HEK293 (cell line): ENCODE data around the gene SP5.

Source experiments
- CTCF ChIA-PET: fragments of 350-600 bp; formaldehyde crosslinking; extraction: SDS; loops from one replicate; lab custom pipeline; 2021; ENCODE audit warnings: antibody characterized with exemption; lab: Yijun Ruan, JAX
- POLR2A ChIA-PET: fragments of 300-600 bp; formaldehyde crosslinking; extraction: SDS; loops from one replicate; lab custom pipeline; 2020; ENCODE audit warnings: antibody characterized with exemption, inconsistent platforms; lab: Yijun Ruan, JAX
- H3K27ac ChIP-seq: fragments of 200-500 bp; sonication (Bioruptor generic); 2 replicates; pipeline ENCODE4 v1.5.1; 2014; ENCODE audit warnings: low read depth, low read length, control low read depth, inconsistent platforms; ENCODE audit errors: extremely low read depth
- H3K36me3 ChIP-seq, 2 experiments: fragments of 200-500 bp in 1 of 2; sonication (Bioruptor generic) in 1 of 2; 1 replicate in 1 of 2; 2 replicates in 1 of 2; pipeline ENCODE4 v1.5.1; 2014 to 2017; ENCODE audit warnings: inconsistent platforms in 2 of 2, low read length in 2 of 2; ENCODE audit not compliant: control insufficient read depth in 2 of 2, insufficient read depth in 1 of 2
- H3K4me1 ChIP-seq: fragments of 200-500 bp; sonication (Bioruptor generic); 2 replicates; pipeline ENCODE4 v1.5.1; 2014; ENCODE audit warnings: mild to moderate bottlenecking, low read length, inconsistent platforms; ENCODE audit not compliant: control insufficient read depth, insufficient read depth
- H3K4me3 ChIP-seq: 2 replicates; pipeline ENCODE4 v1.5.1; 2011; ENCODE audit warnings: low read depth, mild to moderate bottlenecking, control low read depth, low read length, moderate library complexity
- H3K9me3 ChIP-seq: fragments of 200-500 bp; sonication (Bioruptor generic); 2 replicates; pipeline ENCODE4 v1.5.1; 2014; ENCODE audit warnings: low read depth, low read length, inconsistent platforms; ENCODE audit not compliant: control insufficient read depth, insufficient read depth
- AEBP2 ChIP-seq: fragments of 450-650 bp; formaldehyde crosslinking; IDR thresholded peaks from 2 replicates; pipeline ENCODE4 v1.5.1; 2016; ENCODE audit warnings: missing biosample characterization, missing genetic modification characterization, borderline replicate concordance
- GFI1B ChIP-seq: fragments of 450-650 bp; formaldehyde crosslinking; IDR thresholded peaks from 2 replicates; pipeline ENCODE4 v1.5.1; 2016; ENCODE audit warnings: missing biosample characterization, missing genetic modification characterization
- HOXC10 ChIP-seq: sonication (generic); formaldehyde crosslinking; IDR thresholded peaks from 2 replicates; pipeline ENCODE4 v1.8.1; 2023; ENCODE audit warnings: mild to moderate bottlenecking, missing genetic modification reagents
- KLF1 ChIP-seq: fragments of 450-650 bp; formaldehyde crosslinking; IDR thresholded peaks from 2 replicates; pipeline ENCODE4 v1.5.1; 2016; ENCODE audit warnings: missing biosample characterization, missing genetic modification characterization
- KLF10 ChIP-seq: fragments of 450-650 bp; IDR thresholded peaks from 2 replicates; pipeline ENCODE4 v1.5.1; 2018; ENCODE audit warnings: missing biosample characterization, mild to moderate bottlenecking, missing genetic modification characterization
- REPIN1 ChIP-seq: fragments of 450-650 bp; formaldehyde crosslinking; IDR thresholded peaks from 2 replicates; pipeline ENCODE4 v1.5.1; 2017; ENCODE audit warnings: missing biosample characterization, missing genetic modification characterization, low read depth
- ZBTB11 ChIP-seq: fragments of 450-650 bp; formaldehyde crosslinking; conservative IDR thresholded peaks from 2 replicates; pipeline ENCODE4 v1.5.1; 2016; ENCODE audit warnings: low read depth, missing biosample characterization, missing genetic modification characterization
- ZNF155 ChIP-seq: fragments of 450-650 bp; formaldehyde crosslinking; IDR thresholded peaks from 2 replicates; pipeline ENCODE4 v1.5.1; 2016; ENCODE audit warnings: missing biosample characterization, missing genetic modification characterization
- ZNF19 ChIP-seq: fragments of 450-650 bp; formaldehyde crosslinking; IDR thresholded peaks from 2 replicates; pipeline ENCODE4; 2016; ENCODE audit warnings: missing biosample characterization, missing genetic modification characterization, low read depth
- ZNF24 ChIP-seq: fragments of 450-650 bp; formaldehyde crosslinking; IDR thresholded peaks from 2 replicates; pipeline ENCODE4 v1.5.1; 2016; ENCODE audit warnings: missing biosample characterization, missing genetic modification characterization
- ZNF292 ChIP-seq: fragments of 450-650 bp; formaldehyde crosslinking; IDR thresholded peaks from 2 replicates; pipeline ENCODE4 v1.5.1; 2016; ENCODE audit warnings: low read depth, missing biosample characterization, missing genetic modification characterization, borderline replicate concordance
- ZNF394 ChIP-seq: fragments of 450-650 bp; formaldehyde crosslinking; IDR thresholded peaks from 2 replicates; pipeline ENCODE4 v1.5.1; 2016; ENCODE audit warnings: missing biosample characterization, missing genetic modification characterization, mild to moderate bottlenecking, moderate library complexity, borderline replicate concordance
- ZNF530 ChIP-seq: fragments of 450-650 bp; formaldehyde crosslinking; IDR thresholded peaks from 2 replicates; pipeline ENCODE4 v1.5.1; 2016; ENCODE audit warnings: low read depth, missing biosample characterization, missing genetic modification characterization
- ZNF571 ChIP-seq: fragments of 450-650 bp; formaldehyde crosslinking; IDR thresholded peaks from 2 replicates; pipeline ENCODE4 v1.5.0; 2017; ENCODE audit warnings: missing biosample characterization, missing genetic modification characterization
- ZNF623 ChIP-seq: fragments of 450-650 bp; formaldehyde crosslinking; IDR thresholded peaks from 2 replicates; pipeline ENCODE4 v1.5.1; 2016; ENCODE audit warnings: missing biosample characterization, missing genetic modification characterization
- ZNF658 ChIP-seq: fragments of 450-650 bp; formaldehyde crosslinking; IDR thresholded peaks from 2 replicates; pipeline ENCODE4; 2016; ENCODE audit warnings: missing biosample characterization, missing genetic modification characterization
- ZNF677 ChIP-seq: fragments of 450-650 bp; IDR thresholded peaks from 2 replicates; pipeline ENCODE4 v1.5.0; 2018; ENCODE audit warnings: missing biosample characterization, mild to moderate bottlenecking, missing genetic modification characterization, moderate library complexity
- ZSCAN4 ChIP-seq: fragments of 450-650 bp; formaldehyde crosslinking; IDR thresholded peaks from 2 replicates; pipeline ENCODE4 v1.5.1; 2017; ENCODE audit warnings: missing biosample characterization, missing genetic modification characterization
- TF ChIP-seq, protein P1 (sequence below): fragments of 450-650 bp; formaldehyde crosslinking; IDR thresholded peaks from 2 replicates; pipeline ENCODE4 v1.5.1; 2016; ENCODE audit warnings: missing biosample characterization, missing genetic modification characterization
- TF ChIP-seq, protein P2 (sequence below): fragments of 450-650 bp; formaldehyde crosslinking; IDR thresholded peaks from 2 replicates; pipeline ENCODE4 v1.5.1; 2017; ENCODE audit warnings: missing biosample characterization, mild to moderate bottlenecking, missing genetic modification characterization, moderate library complexity

Gene SP5

DNA sequence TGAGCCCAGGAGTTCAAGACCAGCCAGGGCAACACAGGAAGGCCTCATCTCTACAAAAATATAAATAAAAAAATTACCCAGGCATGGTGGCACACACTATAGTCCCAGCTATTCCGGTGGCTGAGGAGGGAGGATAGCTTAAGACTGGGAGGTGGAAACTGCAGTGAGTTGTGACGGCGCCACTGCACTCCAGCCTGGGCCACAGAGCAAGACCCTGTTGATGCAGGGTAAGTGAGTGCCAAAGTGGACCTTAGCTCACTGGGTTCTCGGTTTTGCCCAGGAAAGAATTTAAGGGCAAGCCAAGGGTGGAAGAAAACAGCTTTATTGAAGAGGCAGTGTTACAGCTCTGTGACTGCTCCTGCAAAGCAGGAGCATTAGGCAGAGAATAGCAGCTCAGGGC lies 48.1 kb downstream of the SP5 start:
- Histone ChIP-seq H3K36me3 (no peaks in the 10 kb centered on the region), H3K27ac (no peak overlapping the region), H3K4me3 (no peak overlapping the region), H3K9me3 (no peaks in the 10 kb centered on the region), H3K4me1 (peaks cover 10% of the 10 kb centered on the region)
- no peak for TF ChIP-seq ZNF19 (tag by site-specific recombination)
- TF ChIP-seq ZNF658 (tag by site-specific recombination), result no peak
- no peak for TF ChIP-seq AEBP2
- no peak for TF ChIP-seq ZNF394
- no peak for TF ChIP-seq GFI1B (tag by site-specific recombination)
- no peak for TF ChIP-seq HOXC10 (CRISPR knock-in tag)
- TF ChIP-seq ZNF155 (tag by site-specific recombination), result no peak
- no peak for TF ChIP-seq REPIN1 (tag by site-specific recombination)
- TF ChIP-seq ZNF677 (tag by site-specific recombination), result no peak
- TF ChIP-seq, protein P1, sequence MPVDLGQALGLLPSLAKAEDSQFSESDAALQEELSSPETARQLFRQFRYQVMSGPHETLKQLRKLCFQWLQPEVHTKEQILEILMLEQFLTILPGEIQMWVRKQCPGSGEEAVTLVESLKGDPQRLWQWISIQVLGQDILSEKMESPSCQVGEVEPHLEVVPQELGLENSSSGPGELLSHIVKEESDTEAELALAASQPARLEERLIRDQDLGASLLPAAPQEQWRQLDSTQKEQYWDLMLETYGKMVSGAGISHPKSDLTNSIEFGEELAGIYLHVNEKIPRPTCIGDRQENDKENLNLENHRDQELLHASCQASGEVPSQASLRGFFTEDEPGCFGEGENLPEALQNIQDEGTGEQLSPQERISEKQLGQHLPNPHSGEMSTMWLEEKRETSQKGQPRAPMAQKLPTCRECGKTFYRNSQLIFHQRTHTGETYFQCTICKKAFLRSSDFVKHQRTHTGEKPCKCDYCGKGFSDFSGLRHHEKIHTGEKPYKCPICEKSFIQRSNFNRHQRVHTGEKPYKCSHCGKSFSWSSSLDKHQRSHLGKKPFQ (tag by site-specific recombination), result no peak
- no peak for TF ChIP-seq ZSCAN4 (tag by site-specific recombination)
- no peak for TF ChIP-seq ZBTB11 (tag by site-specific recombination)
- TF ChIP-seq KLF10, result no peak
- no peak for TF ChIP-seq ZNF292 (tag by site-specific recombination)
- TF ChIP-seq, protein P2, sequence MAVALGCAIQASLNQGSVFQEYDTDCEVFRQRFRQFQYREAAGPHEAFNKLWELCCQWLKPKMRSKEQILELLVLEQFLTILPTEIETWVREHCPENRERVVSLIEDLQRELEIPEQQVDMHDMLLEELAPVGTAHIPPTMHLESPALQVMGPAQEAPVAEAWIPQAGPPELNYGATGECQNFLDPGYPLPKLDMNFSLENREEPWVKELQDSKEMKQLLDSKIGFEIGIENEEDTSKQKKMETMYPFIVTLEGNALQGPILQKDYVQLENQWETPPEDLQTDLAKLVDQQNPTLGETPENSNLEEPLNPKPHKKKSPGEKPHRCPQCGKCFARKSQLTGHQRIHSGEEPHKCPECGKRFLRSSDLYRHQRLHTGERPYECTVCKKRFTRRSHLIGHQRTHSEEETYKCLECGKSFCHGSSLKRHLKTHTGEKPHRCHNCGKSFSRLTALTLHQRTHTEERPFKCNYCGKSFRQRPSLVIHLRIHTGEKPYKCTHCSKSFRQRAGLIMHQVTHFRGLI (tag by site-specific recombination), result no peak
- TF ChIP-seq ZNF623, result no peak
- TF ChIP-seq ZNF24 (tag by site-specific recombination), result no peak
- TF ChIP-seq ZNF571 (tag by site-specific recombination), result no peak
- no peak for TF ChIP-seq KLF1 (tag by site-specific recombination)
- TF ChIP-seq ZNF530 (tag by site-specific recombination), result no peak
- ChIA-PET POLR2A (interaction anchor here (0.7 kb wide), 1 partner anchor 69 kb away, joined by 4 read pairs; no protein-coding TSS in a partner anchor), CTCF (interaction anchor here (0.8 to 0.9 kb wide), 2 partner anchors 366 to 393 kb away, joined by 4 to 5 read pairs; no protein-coding TSS in a partner anchor)
